GM19035 (cell line): Measurements from ENCODE around the gene TSC22D4.
"Not testable (repeated sequence)": the region's sequence is repeated elsewhere in the genome, so short reads cannot be mapped to it uniquely, and the experiment has no call there.

ENCODE experiments used
- ATAC-seq: cut with Tn5 transposase; IDR thresholded peaks from one replicate; pipeline ENCODE4 v1.9.1; 2021; ENCODE audit not compliant: unreplicated experiment

The TSC22D4 gene

GRCh38 chr7:100476101-100476780 lies 2.8 kb downstream of the TSC22D4 start:
- ATAC-seq, result no peak

GRCh38 chr7:100475549-100475948 lies 3.5 kb downstream of the TSC22D4 start:
- ATAC-seq, result no peak

DNA sequence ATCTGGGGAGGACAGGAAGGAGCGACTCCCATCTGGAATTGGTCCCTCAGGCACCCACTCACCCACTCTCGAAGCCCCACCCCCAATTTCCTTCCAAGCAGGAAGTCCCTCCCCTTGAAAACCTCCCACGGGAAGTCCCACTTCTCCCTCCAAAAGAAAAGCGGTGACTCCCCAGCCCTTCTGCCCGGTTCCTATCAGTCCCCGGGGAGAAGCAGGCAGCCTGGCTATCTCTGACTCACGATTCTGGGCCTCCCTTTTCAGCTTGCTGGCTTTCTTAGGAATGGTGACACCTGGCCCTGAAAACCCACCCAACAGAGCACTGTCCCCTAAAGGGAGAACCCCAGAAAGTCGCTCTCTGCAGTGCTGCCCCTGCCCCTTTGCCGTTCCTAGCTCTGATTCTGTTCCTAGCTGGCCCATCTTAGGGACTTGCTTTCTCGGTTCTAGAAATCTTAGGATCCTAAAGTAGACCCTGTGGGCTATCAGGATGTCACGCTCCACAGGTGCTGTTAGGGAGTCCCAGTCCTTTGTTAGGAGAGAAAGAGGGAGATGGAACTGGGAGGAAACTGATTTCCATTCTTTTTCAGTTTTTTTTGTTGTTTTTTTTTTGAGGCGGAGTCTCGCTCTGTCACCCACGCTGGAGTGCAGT lies 6.0 kb downstream of the TSC22D4 start:
- no peak for ATAC-seq

GRCh38 chr7:100472121-100472851 lies 6.7 kb downstream of the TSC22D4 start:
- no peak for ATAC-seq

DNA sequence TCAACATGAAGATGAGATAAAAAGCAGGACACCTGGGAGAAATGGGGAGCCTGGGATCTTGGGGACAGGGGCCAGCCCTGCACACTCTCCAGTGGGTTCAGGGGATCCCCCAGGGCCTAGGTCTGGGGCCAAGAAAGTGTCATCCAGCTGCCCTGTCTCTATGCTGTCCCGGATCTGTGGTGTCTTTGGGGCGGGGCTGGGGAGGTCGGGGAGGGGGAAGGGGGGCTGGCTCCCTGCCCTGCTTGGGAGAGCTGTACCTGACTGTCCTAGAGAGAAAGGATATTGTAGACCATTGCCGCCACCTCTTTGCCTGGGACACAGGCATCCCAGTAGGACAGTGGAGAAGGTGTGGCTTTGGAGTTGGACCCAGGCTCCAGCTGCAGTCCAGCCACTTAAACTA lies 8.0 kb downstream of the TSC22D4 start:
- ATAC-seq, result no peak

GRCh38 chr7:100469227-100470044 lies 9.6 kb downstream of the TSC22D4 start:
- peak; percentile 53 for ATAC-seq

DNA sequence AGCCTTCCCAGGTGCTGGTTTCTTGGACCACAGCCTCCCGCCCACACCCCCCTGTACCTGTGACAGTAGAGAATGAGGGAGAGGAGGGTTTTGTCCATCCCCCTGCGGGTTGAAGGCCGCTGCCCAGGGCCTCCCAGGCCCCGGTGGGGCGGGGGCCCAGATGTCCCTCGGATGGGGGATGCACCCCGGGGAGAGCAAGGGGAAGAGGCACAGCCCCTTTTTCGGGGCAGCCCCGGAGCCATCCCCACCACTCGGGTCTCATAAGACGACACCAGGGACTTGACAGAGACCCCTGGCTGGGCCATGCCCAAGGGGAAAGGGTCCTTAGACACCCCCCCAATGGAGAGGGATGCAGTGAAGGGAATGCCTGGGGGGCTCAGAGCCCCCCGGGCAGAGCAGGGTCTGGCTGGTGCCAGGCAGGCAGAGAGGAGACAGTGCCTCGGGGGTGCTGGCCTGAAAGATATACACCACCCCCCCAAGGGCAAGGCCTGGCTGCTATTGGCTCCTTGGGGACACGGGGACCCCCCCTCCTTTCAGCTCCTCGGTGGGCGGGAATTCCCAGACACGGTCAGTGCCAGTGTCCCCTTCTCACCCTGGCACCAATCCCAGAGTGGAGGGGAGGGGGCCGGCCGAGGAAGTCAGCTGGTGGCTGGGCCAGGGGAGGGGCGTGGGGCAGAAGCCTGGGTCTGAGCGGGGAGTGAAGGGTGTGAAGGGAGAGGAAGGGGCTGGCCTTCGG lies 11.2 kb downstream of the TSC22D4 start:
- ATAC-seq, result no peak

DNA sequence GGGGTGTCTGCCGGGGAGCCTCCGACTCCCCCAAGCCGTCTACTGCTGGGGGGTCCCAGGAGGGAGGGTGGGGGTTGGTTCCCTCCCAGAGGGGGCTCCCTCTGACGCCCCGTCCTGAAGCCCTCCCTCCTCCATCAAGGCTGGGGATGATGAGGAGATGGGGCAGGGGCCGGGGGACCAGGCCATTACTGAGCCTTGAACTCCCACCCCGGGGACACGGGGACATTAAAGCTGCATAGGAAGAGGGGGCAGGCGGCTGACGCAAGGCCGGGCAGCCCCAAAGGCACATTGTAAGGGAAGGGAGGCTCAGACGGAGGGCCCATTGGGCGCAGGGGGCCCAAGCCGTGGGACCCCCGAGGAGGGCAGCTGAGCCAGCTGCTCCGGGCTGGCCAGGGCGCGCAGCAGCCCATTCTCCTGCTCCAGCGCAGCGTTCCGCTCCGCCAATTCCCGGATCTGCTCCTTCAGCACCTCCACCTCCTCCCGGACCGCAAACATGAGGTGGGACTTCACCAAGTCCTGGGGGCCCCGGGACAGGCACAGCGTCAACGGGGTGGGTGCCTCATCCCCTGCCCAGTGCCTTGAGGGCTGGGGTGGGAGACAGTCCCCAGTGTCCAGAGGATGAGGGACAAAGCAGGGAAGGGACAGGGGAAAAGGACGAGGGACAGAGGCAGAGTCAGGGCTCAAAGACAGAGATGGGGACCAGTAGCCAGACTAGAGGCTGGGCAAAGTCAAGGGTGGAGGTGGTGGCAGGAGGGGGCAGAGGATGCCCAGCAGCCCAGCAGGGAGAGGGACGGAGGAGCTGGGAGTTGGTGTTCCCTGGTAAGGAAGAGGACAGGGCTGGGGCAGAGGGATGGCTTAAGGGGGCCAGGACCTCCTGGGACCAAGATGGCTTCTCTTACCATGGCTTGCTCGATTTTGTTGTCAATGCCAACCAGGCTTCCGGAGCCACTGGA lies 12.1 kb downstream of the TSC22D4 start:
- no peak for ATAC-seq

GRCh38 chr7:100465702-100466311 lies 13.2 kb downstream of the TSC22D4 start:
- ATAC-seq, result no peak

DNA sequence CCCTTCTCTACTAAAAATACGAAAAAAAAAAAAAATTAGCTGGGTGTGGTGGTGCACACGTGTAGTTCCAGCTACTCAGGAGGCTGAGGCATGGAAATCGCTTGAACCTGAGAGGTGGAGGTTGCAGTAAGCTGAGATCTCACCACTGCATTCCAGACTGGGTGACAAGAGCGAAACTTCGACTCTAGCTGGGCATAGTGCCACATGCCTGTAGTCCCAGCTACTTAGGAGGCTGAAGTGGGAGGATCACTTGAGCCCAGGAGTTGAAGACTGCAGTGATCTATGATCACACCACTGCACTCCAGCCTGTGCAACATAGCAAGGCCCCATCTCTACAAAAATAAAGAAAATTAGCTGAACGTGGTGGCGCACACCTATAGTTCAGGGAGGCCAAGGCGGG lies 13.7 kb downstream of the TSC22D4 start:
- no peak for ATAC-seq

- no peak for ATAC-seq
Observed at GRCh38 chr7:100464791-100465190, 14.2 kb downstream of the TSC22D4 start.

GRCh38 chr7:100464210-100464660 lies 14.8 kb downstream of the TSC22D4 start, which contains the start of gene SPACDR:
SPACDR (minus strand) TSS chr7:100464260; CDS start chr7:100464025, 235 bp downstream.
- no peak for ATAC-seq

- ATAC-seq, result no peak
Observed at GRCh38 chr7:100457033-100457432, 22.0 kb downstream of the TSC22D4 start.

- no peak for ATAC-seq
Observed at GRCh38 chr7:100456562-100456961, 22.5 kb downstream of the TSC22D4 start.

- ATAC-seq, result no peak
Observed at GRCh38 chr7:100455206-100455605, 23.8 kb downstream of the TSC22D4 start.

- ATAC-seq, result not testable (repeated sequence)
Observed at GRCh38 chr7:100453854-100454253, 25.2 kb downstream of the TSC22D4 start.

DNA sequence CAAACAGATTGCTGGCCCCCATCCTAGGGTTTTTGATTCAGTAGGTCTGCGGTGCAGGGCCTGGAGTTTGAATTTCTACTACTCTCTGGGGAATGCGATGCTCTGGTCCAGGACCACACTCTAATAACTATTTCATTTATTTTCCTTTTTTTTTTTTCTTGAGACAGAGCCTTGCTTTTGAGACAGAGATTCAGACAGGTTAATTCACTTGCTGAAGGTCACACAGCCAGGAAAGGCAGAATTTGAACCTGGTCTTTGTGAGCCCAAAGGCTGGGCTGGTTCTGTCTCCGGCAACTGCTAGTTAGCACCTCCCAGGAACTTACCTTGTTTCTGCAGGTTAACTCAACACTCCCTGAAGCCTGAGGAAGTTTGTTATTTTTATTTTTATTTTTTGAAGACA lies 26.5 kb downstream of the TSC22D4 start:
- ATAC-seq, result no peak

DNA sequence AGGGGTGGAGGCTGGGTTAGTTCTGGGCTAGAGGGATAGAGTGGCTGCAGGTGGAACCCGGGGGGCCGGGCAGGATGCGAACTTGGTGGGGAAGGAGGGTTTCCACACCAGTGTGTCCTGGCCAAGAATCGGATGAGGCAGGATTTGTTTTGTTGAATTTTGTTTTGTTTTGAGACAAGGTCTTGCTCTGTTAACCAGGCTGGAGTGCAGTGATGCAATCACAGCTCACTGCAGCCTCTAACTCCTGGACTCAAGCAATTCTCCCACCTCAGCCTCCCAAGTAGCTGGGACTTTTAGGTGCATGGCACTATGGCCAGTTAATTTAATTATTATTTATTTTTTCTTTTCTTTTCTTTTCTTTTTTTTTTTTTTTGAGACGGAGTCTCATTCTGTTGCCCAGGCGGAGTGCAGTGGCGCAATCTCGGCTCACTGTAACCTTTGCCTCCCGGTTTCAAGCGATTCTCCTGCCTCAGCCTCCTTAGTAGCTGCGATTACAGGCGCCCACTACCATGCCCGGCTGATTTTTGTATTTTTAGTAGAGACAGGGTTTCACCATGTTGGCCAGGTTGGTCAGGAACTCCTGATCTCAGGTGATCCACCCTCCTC lies 29.7 kb downstream of the TSC22D4 start:
- ATAC-seq, result no peak
